ENCODE results near the gene NOSIP.

DNA sequence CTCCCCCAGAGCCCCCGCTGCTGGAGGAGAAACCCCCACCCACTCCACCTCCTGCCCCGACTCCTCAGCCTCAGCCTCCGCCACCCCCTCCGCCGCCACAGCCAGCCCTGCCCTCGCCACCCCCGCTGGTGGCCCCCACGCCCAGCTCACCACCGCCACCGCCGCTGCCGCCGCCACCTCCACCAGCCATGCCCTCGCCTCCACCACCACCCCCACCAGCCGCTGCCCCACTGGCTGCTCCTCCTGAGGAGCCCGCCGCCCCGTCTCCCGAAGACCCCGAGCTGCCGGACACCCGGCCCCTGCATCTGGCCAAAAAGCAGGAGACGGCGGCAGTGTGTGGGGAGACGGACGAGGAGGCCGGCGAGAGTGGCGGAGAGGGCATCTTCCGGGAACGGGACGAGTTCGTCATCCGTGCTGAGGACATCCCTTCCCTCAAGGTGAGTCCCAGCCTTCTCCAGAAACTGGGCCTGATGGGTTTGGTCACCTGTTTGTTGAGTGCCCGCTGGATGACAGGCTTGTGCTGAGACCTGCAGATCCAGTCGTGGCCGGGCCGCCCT lies 21.2 kb upstream of the NOSIP start:
- no peak for TF ChIP-seq EZH2 (IDR thresholded peaks at IDR 0.05)
- TF ChIP-seq, protein P1, sequence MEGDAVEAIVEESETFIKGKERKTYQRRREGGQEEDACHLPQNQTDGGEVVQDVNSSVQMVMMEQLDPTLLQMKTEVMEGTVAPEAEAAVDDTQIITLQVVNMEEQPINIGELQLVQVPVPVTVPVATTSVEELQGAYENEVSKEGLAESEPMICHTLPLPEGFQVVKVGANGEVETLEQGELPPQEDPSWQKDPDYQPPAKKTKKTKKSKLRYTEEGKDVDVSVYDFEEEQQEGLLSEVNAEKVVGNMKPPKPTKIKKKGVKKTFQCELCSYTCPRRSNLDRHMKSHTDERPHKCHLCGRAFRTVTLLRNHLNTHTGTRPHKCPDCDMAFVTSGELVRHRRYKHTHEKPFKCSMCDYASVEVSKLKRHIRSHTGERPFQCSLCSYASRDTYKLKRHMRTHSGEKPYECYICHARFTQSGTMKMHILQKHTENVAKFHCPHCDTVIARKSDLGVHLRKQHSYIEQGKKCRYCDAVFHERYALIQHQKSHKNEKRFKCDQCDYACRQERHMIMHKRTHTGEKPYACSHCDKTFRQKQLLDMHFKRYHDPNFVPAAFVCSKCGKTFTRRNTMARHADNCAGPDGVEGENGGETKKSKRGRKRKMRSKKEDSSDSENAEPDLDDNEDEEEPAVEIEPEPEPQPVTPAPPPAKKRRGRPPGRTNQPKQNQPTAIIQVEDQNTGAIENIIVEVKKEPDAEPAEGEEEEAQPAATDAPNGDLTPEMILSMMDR (IDR thresholded peaks at IDR 0.05), result no peak

Measured in neural progenitor cell (in vitro differentiated cells).